ENCODE data around the gene RNF220.

Gene RNF220

DNA sequence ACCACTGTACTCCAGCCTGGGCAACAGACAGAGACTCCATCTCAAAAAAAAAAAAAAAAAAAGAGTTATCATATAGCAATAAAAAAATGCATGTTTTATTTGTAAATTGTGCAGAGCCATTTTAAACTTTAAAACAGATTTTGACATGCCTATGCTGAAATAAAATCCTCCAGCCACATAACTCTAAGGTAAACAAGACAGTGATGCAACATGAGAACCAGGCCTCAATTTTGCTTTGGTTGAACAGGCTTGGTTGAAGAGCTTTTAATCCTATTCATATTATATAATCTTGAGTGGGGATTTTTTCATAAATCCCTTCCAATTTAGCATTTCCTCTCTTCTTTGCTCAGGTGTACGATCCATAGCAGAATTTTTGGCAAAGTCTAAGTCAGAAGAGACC is 295.5 kb downstream of the RNF220 start:
- no peak for DNase-seq (ENCODE audit: low read depth)
- no peak overlapping the region for H3K4me3 ChIP-seq (ENCODE audit: low read length)
- TF ChIP-seq, protein P1, sequence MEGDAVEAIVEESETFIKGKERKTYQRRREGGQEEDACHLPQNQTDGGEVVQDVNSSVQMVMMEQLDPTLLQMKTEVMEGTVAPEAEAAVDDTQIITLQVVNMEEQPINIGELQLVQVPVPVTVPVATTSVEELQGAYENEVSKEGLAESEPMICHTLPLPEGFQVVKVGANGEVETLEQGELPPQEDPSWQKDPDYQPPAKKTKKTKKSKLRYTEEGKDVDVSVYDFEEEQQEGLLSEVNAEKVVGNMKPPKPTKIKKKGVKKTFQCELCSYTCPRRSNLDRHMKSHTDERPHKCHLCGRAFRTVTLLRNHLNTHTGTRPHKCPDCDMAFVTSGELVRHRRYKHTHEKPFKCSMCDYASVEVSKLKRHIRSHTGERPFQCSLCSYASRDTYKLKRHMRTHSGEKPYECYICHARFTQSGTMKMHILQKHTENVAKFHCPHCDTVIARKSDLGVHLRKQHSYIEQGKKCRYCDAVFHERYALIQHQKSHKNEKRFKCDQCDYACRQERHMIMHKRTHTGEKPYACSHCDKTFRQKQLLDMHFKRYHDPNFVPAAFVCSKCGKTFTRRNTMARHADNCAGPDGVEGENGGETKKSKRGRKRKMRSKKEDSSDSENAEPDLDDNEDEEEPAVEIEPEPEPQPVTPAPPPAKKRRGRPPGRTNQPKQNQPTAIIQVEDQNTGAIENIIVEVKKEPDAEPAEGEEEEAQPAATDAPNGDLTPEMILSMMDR (conservative IDR thresholded peaks at IDR 0.05; ENCODE audit: low read depth, low read length) = no peak

DNA sequence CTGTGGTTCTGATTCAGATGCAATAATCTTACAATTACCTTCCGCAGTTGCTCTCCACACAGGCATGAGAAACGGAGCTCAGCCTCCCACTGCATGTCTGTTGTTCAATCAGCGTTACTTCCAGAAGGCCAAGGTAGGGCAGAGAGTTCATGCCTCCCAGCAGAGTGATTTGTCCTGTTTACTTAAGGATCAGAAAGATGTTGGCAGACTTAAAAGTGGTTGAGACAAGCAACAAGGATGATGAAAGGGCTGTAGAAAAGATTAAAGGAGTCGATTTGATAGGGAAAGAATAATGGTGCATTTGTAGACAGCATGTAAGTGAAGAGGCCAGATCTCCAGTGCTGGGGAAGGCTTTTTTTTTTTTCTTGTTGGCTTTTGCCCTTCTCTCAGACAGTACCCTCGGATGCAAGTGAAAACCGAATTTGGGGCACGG is 296.1 kb downstream of the RNF220 start:
- H3K4me3 ChIP-seq (ENCODE audit: low read length) = no peak overlapping the region
- DNase-seq (ENCODE audit: low read depth) = no peak
- TF ChIP-seq, protein P1 (conservative IDR thresholded peaks at IDR 0.05; ENCODE audit: low read depth, low read length) = no peak

All from retinal pigment epithelial cell (primary cell).